Measurements from ENCODE around the gene UHRF1.

DNA sequence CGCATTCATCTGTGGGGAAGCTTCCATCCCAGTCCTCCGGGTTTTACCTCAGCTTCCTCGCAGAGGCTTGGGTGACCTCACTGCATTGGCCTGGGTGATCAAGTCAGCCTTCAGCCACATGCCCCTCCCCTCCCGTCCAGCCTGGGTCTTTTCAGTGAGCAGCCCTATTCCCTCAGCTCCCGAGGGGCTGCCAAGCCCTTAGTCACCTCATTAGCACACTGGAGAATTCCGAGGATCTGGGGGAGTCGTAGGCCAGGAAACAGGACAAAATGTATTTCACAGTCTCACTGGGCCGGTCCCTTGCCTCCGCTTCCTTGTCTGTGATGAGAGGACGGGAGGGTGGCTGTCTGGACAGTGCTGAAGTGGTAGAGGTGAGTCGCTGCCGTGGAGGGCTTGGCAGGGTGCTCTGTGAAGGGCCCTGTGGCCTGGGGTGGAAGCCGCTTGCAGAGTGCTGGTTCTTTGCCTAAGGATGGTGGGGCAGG is 79.5 kb downstream of the UHRF1 start:
- TF ChIP-seq, protein P1, sequence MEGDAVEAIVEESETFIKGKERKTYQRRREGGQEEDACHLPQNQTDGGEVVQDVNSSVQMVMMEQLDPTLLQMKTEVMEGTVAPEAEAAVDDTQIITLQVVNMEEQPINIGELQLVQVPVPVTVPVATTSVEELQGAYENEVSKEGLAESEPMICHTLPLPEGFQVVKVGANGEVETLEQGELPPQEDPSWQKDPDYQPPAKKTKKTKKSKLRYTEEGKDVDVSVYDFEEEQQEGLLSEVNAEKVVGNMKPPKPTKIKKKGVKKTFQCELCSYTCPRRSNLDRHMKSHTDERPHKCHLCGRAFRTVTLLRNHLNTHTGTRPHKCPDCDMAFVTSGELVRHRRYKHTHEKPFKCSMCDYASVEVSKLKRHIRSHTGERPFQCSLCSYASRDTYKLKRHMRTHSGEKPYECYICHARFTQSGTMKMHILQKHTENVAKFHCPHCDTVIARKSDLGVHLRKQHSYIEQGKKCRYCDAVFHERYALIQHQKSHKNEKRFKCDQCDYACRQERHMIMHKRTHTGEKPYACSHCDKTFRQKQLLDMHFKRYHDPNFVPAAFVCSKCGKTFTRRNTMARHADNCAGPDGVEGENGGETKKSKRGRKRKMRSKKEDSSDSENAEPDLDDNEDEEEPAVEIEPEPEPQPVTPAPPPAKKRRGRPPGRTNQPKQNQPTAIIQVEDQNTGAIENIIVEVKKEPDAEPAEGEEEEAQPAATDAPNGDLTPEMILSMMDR (IDR thresholded peaks at IDR 0.05): no peak
- TF ChIP-seq POLR2A (IDR thresholded peaks at IDR 0.05): no peak
